ENCODE measurements around the gene MFAP3. TPM values are rescaled to one million over a fixed set of nuclear protein-coding genes. Genes with fewer than 3 reads are reported as not detected.
A peak's percentile ranks its signal among the peaks of the same experiment; 100 is the strongest.

MFAP3 gene
- total and polyA plus RNA-seq, 2 donors from 2014 or later, result 3.1 to 36.4 TPM

DNA sequence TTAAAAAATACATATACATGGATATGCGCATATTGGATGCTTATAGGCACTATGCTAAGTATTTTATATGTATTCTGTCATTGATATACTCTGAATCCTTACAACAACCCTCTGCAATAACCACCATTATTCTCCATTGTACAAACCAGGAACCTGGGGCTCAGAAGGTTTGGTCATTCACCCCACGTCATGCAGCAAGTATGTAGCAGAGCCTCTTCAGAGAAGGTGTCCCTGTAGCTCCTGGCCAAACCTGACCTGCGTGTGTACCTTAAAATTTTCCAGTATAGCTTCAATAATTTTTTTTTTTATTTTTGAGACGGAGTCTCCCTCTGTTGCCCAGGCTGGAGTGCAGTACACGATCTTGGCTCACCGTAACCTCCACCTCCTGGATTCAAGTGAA, 51.9 kb downstream of the MFAP3 start:
- H3K27ac ChIP-seq (ENCODE audit: low read depth in 2 of 2, low read length in 2 of 2), result no peak overlapping the region
- no peaks in the 10 kb centered on the region for H3K4me1 ChIP-seq (ENCODE audit: control insufficient read depth in 2 of 3, insufficient read depth in 2 of 3, low read depth in 1 of 3, low read length in 3 of 3)
- intact Hi-C loops (cut with DNase I), result no loop called here
- H3K27me3 ChIP-seq (ENCODE audit: control insufficient read depth, insufficient read depth, low read length), result no peaks in the 10 kb centered on the region
- H3K9me3 ChIP-seq (ENCODE audit: control insufficient read depth in 2 of 3, insufficient read depth in 1 of 3, low read length in 3 of 3), result no peaks in the 10 kb centered on the region
- H3K9ac ChIP-seq (ENCODE audit: low read length in 3 of 3), result no peak overlapping the region
- no peak for FAIRE-seq
- no peak for DNase-seq
- H3K4me3 ChIP-seq (ENCODE audit: low read length in 3 of 3), result no peak overlapping the region
- H3K36me3 ChIP-seq (ENCODE audit: control insufficient read depth in 2 of 3, insufficient read depth in 3 of 3, low read length in 3 of 3), result no peaks in the 10 kb centered on the region
- TF ChIP-seq, protein P1, sequence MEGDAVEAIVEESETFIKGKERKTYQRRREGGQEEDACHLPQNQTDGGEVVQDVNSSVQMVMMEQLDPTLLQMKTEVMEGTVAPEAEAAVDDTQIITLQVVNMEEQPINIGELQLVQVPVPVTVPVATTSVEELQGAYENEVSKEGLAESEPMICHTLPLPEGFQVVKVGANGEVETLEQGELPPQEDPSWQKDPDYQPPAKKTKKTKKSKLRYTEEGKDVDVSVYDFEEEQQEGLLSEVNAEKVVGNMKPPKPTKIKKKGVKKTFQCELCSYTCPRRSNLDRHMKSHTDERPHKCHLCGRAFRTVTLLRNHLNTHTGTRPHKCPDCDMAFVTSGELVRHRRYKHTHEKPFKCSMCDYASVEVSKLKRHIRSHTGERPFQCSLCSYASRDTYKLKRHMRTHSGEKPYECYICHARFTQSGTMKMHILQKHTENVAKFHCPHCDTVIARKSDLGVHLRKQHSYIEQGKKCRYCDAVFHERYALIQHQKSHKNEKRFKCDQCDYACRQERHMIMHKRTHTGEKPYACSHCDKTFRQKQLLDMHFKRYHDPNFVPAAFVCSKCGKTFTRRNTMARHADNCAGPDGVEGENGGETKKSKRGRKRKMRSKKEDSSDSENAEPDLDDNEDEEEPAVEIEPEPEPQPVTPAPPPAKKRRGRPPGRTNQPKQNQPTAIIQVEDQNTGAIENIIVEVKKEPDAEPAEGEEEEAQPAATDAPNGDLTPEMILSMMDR (IDR thresholded peaks at IDR 0.05; ENCODE audit: borderline replicate concordance, extremely low read depth, insufficient read depth), result no peak

DNA sequence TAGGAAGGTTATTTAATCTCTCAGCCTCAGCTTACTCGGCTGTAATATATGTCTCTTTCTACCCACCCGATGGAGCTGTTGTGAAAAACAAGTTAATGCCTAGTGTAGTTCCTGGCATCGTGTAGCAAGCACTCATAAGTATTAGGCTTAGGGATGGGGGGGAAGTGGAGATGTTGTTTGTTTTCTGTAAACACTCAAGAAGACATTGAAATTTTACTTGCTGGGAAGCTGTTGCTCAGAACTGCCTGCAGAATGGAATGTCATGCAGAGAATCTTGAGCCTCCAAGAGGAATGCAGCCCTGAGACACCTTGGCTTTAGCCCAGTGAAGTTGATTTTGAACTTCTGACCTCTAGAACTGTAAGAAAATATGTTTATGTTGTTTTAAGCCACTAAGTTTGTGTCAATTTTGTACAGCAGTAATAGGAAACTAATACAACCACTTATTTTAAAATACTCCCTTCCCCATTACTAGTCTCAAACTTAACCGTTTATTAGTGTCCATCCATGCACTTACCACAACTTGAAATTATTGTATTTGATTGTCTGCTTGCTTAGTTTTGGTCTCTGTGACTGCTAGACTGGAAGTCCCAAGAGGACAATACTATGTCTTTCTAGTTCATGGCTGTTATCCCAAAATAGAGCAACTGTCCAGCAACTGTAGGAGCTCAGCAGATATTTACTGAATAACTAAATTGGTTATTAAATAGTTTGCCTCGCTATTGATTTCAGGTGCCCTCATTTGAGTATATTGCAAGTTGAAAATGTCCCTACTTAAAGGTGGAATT, 53.8 kb downstream of the MFAP3 start:
- H3K9me3 ChIP-seq (ENCODE audit: control insufficient read depth in 2 of 3, insufficient read depth in 1 of 3, low read length in 3 of 3), result no peaks in the 10 kb centered on the region
- H3K36me3 ChIP-seq (ENCODE audit: control insufficient read depth in 2 of 3, insufficient read depth in 3 of 3, low read length in 3 of 3), result no peaks in the 10 kb centered on the region
- H3K4me3 ChIP-seq (ENCODE audit: low read length in 3 of 3), result no peak overlapping the region
- H3K27me3 ChIP-seq (ENCODE audit: control insufficient read depth, insufficient read depth, low read length), result no peaks in the 10 kb centered on the region
- TF ChIP-seq, protein P1 (IDR thresholded peaks at IDR 0.05; ENCODE audit: borderline replicate concordance, extremely low read depth, insufficient read depth), result no peak
- DNase-seq (peak in 2 of 5 donors; percentile 31 to 52), FAIRE-seq (no peak)
- no peak overlapping the region for H3K9ac ChIP-seq (ENCODE audit: low read length in 3 of 3)
- H3K27ac ChIP-seq (ENCODE audit: low read depth in 2 of 2, low read length in 2 of 2), result no peak overlapping the region
- intact Hi-C loops (cut with DNase I), result no loop called here
- no peaks in the 10 kb centered on the region for H3K4me1 ChIP-seq (ENCODE audit: control insufficient read depth in 2 of 3, insufficient read depth in 2 of 3, low read depth in 1 of 3, low read length in 3 of 3)

DNA sequence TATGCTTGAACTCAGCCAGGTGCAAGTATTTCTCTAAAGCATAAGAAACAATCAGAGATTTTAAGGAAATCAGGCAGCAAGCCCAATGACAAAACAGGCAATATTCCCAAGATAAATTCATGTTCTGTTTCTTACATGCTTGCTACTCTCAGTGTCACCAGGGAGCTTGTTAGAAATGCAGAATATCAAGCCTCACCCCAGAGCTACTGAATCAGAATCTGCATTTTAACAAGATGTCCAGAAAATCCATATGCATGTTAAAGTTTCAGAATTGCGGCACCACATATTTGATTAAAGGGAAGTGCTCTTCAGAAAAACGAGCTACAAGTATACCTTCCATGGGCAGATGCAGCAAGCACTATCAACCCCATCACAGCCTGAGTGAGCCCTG, 54.4 kb downstream of the MFAP3 start:
- Histone ChIP-seq H3K9me3 (ENCODE audit: control insufficient read depth in 2 of 3, insufficient read depth in 1 of 3, low read length in 3 of 3) (no peaks in the 10 kb centered on the region), H3K36me3 (ENCODE audit: control insufficient read depth in 2 of 3, insufficient read depth in 3 of 3, low read length in 3 of 3) (no peaks in the 10 kb centered on the region), H3K27ac (ENCODE audit: low read depth in 2 of 2, low read length in 2 of 2) (no peak overlapping the region), H3K9ac (ENCODE audit: low read length in 3 of 3) (no peak overlapping the region), H3K4me3 (ENCODE audit: low read length in 3 of 3) (no peak overlapping the region), H3K4me1 (ENCODE audit: control insufficient read depth in 2 of 3, insufficient read depth in 2 of 3, low read depth in 1 of 3, low read length in 3 of 3) (no peaks in the 10 kb centered on the region), H3K27me3 (ENCODE audit: control insufficient read depth, insufficient read depth, low read length) (no peaks in the 10 kb centered on the region)
- intact Hi-C loops (cut with DNase I), result no loop called here
- TF ChIP-seq, protein P1 (IDR thresholded peaks at IDR 0.05; ENCODE audit: borderline replicate concordance, extremely low read depth, insufficient read depth), result no peak
- FAIRE-seq (no peak), DNase-seq (no peak)
